Mesenteric fat pad (tissue), 1 donor: ENCODE data around the gene ZNF41. TPM values are rescaled to one million over a fixed set of nuclear protein-coding genes. Genes with fewer than 3 reads are reported as not detected.

ENCODE experiments used
- total RNA-seq: library from RNA; stranded (reverse); fragmentation: NEBNext Ultra II Directional; extraction: Animal tissue kit (Norgen Biotek cat#: 25700); gene quantifications from one replicate; pipeline ENCODE4 v1.2.1, GENCODE V29; 2021
- donor health status: DM: yes; HTN: yes; CAD: no.

The ZNF41 gene
- total RNA-seq, 1 donor from 2014 or later, result 8.0 TPM

Other genes starting within 250 kb of the ZNF41 start
- gene ZNF157, start 112.6 kb downstream of the ZNF41 start, total RNA-seq, result not detected
- 70.9 TPM for gene ARAF, start 78.0 kb upstream of the ZNF41 start, total RNA-seq
- 410 TPM for gene TIMP1, start 99.2 kb upstream of the ZNF41 start, total RNA-seq
- not detected for gene SYN1, start 136.6 kb upstream of the ZNF41 start, total RNA-seq
- gene CFP, start 146.7 kb upstream of the ZNF41 start, total RNA-seq, result 11.8 TPM
- gene ELK1, start 167.3 kb upstream of the ZNF41 start, total RNA-seq, result 40.3 TPM
- 81.7 TPM for gene UXT, start 176.0 kb upstream of the ZNF41 start, total RNA-seq